GM18502 (cell line): ENCODE measurements around the gene UBASH3A.

Experiments
- ATAC-seq: cut with Tn5 transposase; IDR thresholded peaks from one replicate; pipeline ENCODE4 v1.9.1; 2021; ENCODE audit warnings: mild to moderate bottlenecking; ENCODE audit not compliant: unreplicated experiment, poor library complexity

Gene UBASH3A

GRCh38 chr21:42403611-42404231 is at the start of gene UBASH3A:
Gene UBASH3A (plus strand): TSS chr21:42403902. CDS start chr21:42403946, 44 bp downstream.
- ATAC-seq: no peak

- no peak for ATAC-seq
Measured at GRCh38 chr21:42356046-42356445, 47.7 kb upstream of the UBASH3A start.

- no peak for ATAC-seq
Measured at GRCh38 chr21:42356650-42357049, 47.1 kb upstream of the UBASH3A start.

- ATAC-seq: no peak
Measured at GRCh38 chr21:42357307-42357706, 46.4 kb upstream of the UBASH3A start.

- ATAC-seq: no peak
Measured at GRCh38 chr21:42358261-42358660, 45.4 kb upstream of the UBASH3A start.

- no peak for ATAC-seq
Measured at GRCh38 chr21:42358937-42359336, 44.8 kb upstream of the UBASH3A start.

GRCh38 chr21:42360317-42360716 is 43.4 kb upstream of the UBASH3A start:
- no peak for ATAC-seq

GRCh38 chr21:42361286-42361685 is 42.4 kb upstream of the UBASH3A start:
- no peak for ATAC-seq

GRCh38 chr21:42362198-42362597 is 41.5 kb upstream of the UBASH3A start:
- no peak for ATAC-seq

GRCh38 chr21:42362700-42363099 is 41.0 kb upstream of the UBASH3A start:
- no peak for ATAC-seq

- ATAC-seq: no peak
Measured at GRCh38 chr21:42363312-42363711, 40.4 kb upstream of the UBASH3A start.

GRCh38 chr21:42364304-42364865 is 39.3 kb upstream of the UBASH3A start:
- no peak for ATAC-seq

GRCh38 chr21:42365770-42366169 is 37.9 kb upstream of the UBASH3A start:
- no peak for ATAC-seq

GRCh38 chr21:42366292-42367010 is 37.3 kb upstream of the UBASH3A start, which contains the start of gene TFF1:
Gene TFF1 (minus strand): TSS chr21:42366535. CDS start chr21:42366495, 40 bp downstream.
- no peak for ATAC-seq

GRCh38 chr21:42367367-42368165 is 36.1 kb upstream of the UBASH3A start:
- ATAC-seq: no peak

- no peak for ATAC-seq
Measured at GRCh38 chr21:42369821-42370220, 33.9 kb upstream of the UBASH3A start.

GRCh38 chr21:42370894-42371654 is 32.6 kb upstream of the UBASH3A start:
- no peak for ATAC-seq

GRCh38 chr21:42373196-42373907 is 30.4 kb upstream of the UBASH3A start:
- ATAC-seq: no peak

GRCh38 chr21:42373908-42374455 is 29.7 kb upstream of the UBASH3A start:
- ATAC-seq: no peak
